Epithelial cell of proximal tubule (primary cell): ENCODE results near the gene PLRG1. TPM values are rescaled to one million over a fixed set of nuclear protein-coding genes. Genes with fewer than 3 reads are reported as not detected.

Experiments
- DNase-seq: peaks from one replicate; pipeline ENCODE4 v3.0.0-alpha.2; 2011; ENCODE audit warnings: low read depth
- H3K4me3 ChIP-seq: 2 replicates; pipeline ENCODE4 v1.5.1; 2011; ENCODE audit warnings: low read depth, mild to moderate bottlenecking, low read length
- total RNA-seq: library from RNA; depleted of rRNA; stranded (reverse); fragments of >200 nt; gene quantifications from 2 replicates; pipeline ENCODE4 v1.2.3, GENCODE V29; 2015
- TF ChIP-seq, protein P1 (sequence below): conservative IDR thresholded peaks from 2 replicates; pipeline ENCODE4 v1.5.1; 2012; ENCODE audit warnings: low read depth, mild to moderate bottlenecking, low read length

The PLRG1 gene
- total RNA-seq, 1 donor from 2014 or later = 94.4 TPM

- H3K4me3 ChIP-seq = no peak overlapping the region
- TF ChIP-seq, protein P1, sequence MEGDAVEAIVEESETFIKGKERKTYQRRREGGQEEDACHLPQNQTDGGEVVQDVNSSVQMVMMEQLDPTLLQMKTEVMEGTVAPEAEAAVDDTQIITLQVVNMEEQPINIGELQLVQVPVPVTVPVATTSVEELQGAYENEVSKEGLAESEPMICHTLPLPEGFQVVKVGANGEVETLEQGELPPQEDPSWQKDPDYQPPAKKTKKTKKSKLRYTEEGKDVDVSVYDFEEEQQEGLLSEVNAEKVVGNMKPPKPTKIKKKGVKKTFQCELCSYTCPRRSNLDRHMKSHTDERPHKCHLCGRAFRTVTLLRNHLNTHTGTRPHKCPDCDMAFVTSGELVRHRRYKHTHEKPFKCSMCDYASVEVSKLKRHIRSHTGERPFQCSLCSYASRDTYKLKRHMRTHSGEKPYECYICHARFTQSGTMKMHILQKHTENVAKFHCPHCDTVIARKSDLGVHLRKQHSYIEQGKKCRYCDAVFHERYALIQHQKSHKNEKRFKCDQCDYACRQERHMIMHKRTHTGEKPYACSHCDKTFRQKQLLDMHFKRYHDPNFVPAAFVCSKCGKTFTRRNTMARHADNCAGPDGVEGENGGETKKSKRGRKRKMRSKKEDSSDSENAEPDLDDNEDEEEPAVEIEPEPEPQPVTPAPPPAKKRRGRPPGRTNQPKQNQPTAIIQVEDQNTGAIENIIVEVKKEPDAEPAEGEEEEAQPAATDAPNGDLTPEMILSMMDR = no peak
- DNase-seq = no peak
Observed at GRCh38 chr4:154583677-154584076, 33.5 kb upstream of the PLRG1 start.

DNA sequence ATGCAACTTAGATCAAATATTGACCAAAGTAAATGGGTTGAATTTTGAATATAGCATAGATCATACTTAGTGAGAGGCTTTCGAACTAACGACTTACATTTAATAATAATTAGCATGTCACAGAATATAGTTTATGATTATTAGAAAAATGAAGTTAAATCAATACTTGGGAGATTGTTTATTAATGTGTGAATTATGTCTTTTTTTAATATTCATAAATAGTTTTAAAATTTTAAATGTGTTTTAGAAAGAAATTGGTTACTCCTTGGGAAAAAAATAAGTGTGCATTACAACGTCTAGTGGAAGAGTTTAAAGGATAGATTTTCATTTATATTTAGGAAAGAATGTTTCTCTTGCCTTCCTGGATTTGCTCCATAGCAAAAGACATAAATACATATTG, 33.0 kb upstream of the PLRG1 start:
- TF ChIP-seq, protein P1 = no peak
- H3K4me3 ChIP-seq = no peak overlapping the region
- DNase-seq = no peak

GRCh38 chr4:154582723-154583122, 32.5 kb upstream of the PLRG1 start:
- DNase-seq = no peak
- TF ChIP-seq, protein P1 = no peak
- no peak overlapping the region for H3K4me3 ChIP-seq

DNA sequence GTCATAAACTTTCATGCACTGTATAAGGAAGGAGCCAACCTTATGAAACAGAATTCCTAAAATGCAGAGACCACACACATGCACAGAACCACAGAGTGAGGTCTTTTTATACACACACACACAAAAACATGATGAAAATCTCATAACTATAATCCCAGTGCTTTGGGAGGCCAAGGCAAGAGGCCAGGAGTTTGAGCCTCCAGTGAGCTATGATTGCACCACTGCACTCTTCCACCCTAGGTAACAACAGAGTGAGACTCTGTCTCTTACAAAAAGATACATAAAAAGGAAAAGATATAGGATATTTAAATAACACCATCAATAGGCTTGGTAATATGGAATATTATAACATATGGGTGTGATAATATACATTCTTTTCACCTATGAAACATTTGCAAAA, 29.7 kb upstream of the PLRG1 start:
- TF ChIP-seq, protein P1 = no peak
- DNase-seq = no peak
- no peak overlapping the region for H3K4me3 ChIP-seq

DNA sequence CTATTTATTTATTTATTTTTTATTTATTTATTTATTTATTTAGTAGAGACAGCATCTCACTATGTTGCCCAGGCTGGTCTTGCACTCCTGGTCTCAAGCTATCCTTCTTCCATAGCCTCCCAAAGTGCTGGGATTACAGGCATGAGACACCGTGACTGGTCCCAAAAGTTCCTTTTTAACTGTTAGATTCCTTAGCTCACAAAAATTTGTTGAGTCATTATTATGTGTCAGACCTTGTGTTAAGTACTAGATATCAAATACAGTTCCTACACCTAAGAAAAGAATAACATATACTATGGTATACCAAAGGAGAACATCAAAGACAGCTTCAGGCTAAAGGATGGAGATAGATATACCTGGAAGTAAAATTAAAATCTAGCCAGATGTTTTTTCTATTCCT, 28.7 kb upstream of the PLRG1 start:
- TF ChIP-seq, protein P1 = no peak
- no peak for DNase-seq

DNA sequence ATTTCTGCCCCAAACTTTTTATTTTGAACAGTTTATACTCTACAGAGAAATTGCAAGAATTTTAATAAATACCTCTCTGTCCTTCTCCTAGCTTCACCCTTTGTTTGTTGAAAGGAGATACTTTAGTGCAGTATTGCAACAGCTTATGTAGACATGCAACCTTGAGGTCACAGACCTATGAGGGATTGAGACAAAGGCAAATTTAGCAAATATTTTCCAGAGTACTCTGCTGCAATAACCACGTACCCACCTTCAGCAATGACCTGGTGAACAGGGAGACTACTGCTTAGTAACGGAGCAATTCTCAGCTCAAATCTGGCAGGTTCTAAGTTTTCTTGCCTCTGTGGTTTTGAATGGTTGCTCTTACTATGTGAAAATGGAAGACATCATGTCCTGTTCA, 27.1 kb upstream of the PLRG1 start:
- H3K4me3 ChIP-seq = no peak overlapping the region
- TF ChIP-seq, protein P1 = no peak
- no peak for DNase-seq

More for the DNA sequence above, 28.7 kb upstream of the PLRG1 start:
- H3K4me3 ChIP-seq = no peak overlapping the region

GRCh38 chr4:154574311-154574710, 24.1 kb upstream of the PLRG1 start:
- TF ChIP-seq, protein P1 = no peak
- H3K4me3 ChIP-seq = no peak overlapping the region
- no peak for DNase-seq
